ENCODE measurements around the gene PPP1R11.

Gene PPP1R11

DNA sequence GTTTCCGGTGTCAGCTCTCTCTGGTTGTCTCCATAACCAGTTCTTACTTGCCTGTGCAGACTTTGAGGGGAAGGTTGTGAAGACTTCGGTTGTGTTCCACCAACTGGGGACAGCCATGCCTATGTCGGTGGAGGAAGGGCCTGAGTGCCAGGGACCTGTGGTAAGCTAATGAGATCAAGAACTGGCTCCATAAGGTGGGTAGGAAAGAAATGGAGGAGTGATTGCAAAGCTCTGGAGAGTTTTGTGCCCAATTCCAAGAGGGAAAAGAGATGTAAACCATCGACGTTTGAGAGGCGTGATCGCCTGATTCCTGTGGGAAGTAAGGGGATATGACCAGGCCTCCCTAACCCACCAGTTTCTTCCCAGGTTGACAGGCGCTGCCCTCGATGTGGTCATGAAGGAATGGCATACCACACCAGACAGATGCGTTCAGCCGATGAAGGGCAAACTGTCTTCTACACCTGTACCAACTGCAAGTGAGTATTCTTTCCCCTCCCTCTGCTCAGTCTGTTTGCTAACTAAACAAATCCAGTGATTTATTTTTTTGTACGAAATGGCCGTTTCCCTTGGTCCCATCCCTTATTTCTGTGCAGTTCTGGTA is 5.0 kb upstream of the PPP1R11 start:
- peak; percentile 47 for DNase-seq (ENCODE audit: low spot score)

DNA sequence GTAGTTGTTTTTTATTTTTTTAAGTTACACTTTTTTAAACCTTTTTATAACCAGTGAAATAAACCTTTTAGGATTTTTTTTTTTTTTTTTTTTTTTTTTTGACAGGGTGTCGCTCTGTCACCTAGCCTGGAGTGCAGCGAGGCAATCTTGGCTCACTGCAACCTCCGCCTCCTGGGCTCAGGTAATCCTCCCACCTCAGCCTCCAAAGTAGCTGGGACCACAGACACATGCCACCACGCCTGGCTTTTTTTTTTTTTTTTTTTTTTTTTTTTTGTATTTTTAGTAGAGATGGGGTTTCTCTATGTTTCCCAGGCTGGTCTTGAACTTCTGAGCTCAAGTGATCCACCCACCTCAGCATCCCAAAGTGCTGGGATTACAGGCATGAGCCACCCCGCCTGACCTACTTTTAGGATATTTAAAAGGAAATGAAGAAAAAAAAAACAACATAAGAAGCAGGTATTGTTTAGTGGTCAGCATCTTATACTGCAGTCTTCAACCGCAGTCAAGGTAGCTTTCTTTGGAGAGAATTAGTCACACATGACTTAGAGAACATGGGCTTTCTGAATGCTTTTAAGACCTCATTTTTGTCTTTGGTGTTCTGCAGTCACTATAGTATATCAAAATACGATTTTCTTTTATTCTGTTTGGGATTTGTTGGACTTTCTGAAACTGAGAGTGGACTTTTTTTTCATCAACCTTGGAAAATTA is 4.4 kb upstream of the PPP1R11 start:
- peak; percentile 39 for DNase-seq (ENCODE audit: low spot score)

DNA sequence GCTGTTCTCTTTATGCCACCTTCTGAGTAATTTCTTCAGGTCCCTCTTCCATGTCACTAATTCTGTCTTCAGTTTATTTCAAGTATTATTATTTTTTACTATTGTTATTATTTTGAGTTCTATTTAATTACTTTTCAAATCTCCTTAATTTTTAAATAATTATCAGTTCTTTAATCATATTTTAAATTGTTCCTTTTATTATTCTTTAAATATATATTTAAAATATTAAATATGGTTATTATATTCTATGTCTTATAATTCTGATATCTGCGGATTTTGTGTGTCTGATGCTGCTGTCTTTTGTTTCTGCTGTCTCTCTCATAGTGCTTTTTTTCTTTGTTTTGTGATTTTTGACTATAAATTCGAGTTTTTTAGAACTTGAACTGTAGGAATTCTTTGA is 3.7 kb upstream of the PPP1R11 start:
- DNase-seq (ENCODE audit: low spot score) = no peak

- no peak for DNase-seq (ENCODE audit: low spot score)
Observed at GRCh38 chr6:30066082-30066481, 916 bp upstream of the PPP1R11 start.

- no peak for DNase-seq (ENCODE audit: low spot score)
Observed at GRCh38 chr6:30067460-30068139, 602 bp downstream of the PPP1R11 start.

DNA sequence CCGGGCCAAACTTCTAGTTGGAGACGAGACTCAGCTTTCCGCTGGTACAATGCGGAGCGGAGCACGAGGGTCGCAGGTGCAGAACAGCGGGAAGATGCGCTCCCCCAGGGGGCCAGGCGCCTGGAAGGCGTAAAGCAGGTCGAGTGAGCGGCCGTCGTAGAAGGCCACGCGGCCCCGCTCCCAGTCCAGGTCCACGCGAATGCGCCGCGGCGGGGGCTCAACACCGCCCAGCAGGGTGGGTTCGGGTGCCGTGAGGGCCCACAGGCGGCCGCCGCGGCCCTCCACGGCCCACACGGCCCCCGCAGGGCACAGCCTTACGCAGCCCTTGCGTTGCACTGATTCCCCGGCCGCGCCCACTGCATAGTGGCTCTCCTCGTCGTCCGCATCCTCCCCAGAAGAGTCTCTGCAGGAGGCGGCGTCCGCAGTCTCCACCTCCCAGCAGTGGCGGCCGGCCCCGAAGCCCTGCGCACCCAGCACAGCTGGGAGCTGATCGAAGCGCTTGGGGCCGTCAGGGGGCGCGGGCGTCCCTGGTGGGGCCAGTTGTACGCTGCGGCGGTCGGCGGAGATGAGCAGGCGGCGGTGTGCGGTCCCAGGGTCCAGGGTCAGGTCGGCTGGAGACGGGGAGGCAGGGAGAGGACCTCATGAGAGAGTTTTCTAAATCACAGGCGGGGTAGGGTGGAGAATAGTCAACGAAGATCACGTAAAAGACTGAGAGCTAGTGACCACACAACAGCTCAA is 4.3 kb downstream of the PPP1R11 start:
- no peak for DNase-seq (ENCODE audit: low spot score)

GRCh38 chr6:30071858-30072257 is 4.9 kb downstream of the PPP1R11 start:
- no peak for DNase-seq (ENCODE audit: low spot score)

GRCh38 chr6:30073489-30074235 is 6.7 kb downstream of the PPP1R11 start:
- DNase-seq (ENCODE audit: low spot score) = no peak

GRCh38 chr6:30074331-30075093 is 7.5 kb downstream of the PPP1R11 start:
- no peak for DNase-seq (ENCODE audit: low spot score)

GRCh38 chr6:30075094-30075789 is 8.2 kb downstream of the PPP1R11 start, which contains the start of gene RNF39:
RNF39 (minus strand) TSS chr6:30075769; CDS start chr6:30075585, 184 bp downstream.
- DNase-seq (ENCODE audit: low spot score) = no peak

GRCh38 chr6:30075790-30076732 is 9.1 kb downstream of the PPP1R11 start:
- DNase-seq (ENCODE audit: low spot score) = no peak

GRCh38 chr6:30077218-30077617 is 10.2 kb downstream of the PPP1R11 start:
- DNase-seq (ENCODE audit: low spot score) = no peak

DNA sequence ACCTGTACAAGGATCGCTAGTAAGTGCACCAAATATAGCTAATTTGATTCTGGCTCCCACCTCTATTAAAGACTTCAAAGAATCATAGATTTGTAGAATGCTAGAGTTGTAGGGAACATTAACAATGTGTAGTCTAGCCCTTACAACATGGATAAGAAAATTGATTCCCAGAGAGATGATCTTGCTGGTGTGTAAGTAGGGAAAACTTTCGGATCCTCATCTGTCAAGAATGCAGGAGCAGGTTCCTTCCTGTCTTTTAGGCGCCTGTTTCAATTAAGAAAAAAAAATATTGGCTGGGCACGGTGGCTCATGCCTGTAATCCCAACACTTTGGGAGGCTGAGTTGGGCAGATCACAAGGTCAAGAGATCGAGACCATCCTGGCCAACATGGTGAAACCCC is 20.9 kb downstream of the PPP1R11 start:
- no peak for DNase-seq (ENCODE audit: low spot score)

DNA sequence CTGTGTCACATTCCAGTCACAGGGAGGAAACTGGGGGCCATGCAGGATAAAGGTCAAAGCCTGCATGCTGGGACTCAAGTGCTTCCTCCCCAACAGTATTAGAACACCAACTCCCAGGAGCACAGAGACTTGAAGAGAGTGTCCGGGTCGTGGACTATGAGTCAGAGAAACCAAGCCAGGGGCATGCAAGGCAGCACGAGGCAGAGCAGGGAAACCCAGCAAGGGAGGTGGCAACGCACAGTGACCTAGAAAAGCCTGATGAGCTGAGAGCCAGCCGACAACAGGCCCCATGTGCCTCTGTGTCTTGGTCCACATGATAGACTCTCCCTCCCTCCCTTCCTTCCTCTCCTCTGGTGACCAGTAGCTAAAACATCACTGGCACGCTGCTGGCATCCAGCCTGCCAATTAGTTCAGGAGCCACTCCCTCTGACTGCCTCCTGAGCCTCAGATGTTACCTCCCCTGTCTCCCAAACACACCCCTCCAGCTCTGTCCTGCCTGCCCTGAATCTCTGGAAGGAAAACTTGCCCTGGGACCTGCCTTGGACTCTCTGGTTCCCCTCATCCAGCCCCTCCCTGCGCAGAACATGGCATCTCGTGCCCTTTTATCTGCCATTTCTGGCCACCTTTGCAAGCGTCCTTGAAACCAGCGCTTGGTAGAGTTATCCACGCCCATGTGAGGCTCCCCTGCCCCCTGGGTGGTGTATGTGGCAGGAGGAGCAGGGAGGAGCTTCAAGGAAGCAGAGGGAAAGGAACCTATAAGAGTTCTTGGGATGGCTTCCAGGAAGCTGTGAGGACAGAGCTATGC is 24.8 kb downstream of the PPP1R11 start:
- DNase-seq (ENCODE audit: low spot score) = no peak

DNA sequence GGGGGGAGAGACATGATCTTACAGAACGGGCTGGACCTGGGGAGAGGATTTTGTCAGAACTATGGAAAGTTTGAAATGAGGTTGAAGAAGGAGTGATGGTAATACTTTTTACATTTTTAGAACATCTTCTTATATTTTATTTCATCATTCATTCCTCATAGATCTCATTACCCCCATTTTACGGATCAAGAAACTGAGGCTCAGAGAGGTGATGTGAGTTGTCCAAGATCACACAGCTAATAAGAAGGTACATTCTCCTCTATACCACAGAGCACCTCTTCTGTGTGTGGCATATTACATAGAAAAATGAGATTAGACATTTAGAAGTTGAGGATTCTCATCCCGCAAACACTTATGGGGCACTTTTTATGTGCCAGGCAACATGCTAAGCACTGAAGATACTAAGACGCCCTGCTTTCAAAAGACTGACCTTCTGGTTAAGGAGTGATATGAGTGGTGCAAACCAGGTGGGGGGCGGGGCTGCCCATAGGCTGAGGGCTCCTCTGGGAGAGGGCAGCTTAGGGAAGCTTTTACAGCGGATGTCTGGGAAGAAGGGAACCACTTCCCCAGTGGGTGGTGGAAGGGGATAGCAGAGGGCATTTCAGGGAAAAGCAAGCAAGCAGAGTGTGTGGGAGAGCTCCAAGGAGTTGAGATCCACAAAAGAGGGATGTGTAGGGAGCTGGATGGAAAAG is 26.0 kb downstream of the PPP1R11 start:
- DNase-seq (ENCODE audit: low spot score) = no peak

- no peak for DNase-seq (ENCODE audit: low spot score)
Observed at GRCh38 chr6:30093951-30094661, 27.1 kb downstream of the PPP1R11 start.

GRCh38 chr6:30096829-30097228 is 29.8 kb downstream of the PPP1R11 start:
- no peak for DNase-seq (ENCODE audit: low spot score)

Measured in CD4-positive, alpha-beta T cell treated with Interleukin-2 at 100 ng/mL for 4 hours (primary cell).